GM12864 (cell line): ENCODE measurements around the gene CFAP69.
"Not testable (repeated sequence)": the region's sequence is repeated elsewhere in the genome, so short reads cannot be mapped to it uniquely, and the experiment has no call there.

ENCODE experiments used
- DNase-seq: peaks from one replicate; pipeline ENCODE4 v3.0.0-alpha.2; 2011; ENCODE audit warnings: low read depth
- H3K4me3 ChIP-seq: 2 replicates; pipeline ENCODE4 v1.5.1; 2011; ENCODE audit warnings: mild to moderate bottlenecking, low read depth, low read length, control low read depth
- CTCF ChIP-seq: IDR thresholded peaks from 2 replicates; pipeline ENCODE4 v1.5.1; 2011; ENCODE audit warnings: low read depth, mild to moderate bottlenecking, moderate library complexity, low read length, control low read depth, inconsistent platforms; ENCODE audit errors: missing control alignments

CFAP69 gene

GRCh38 chr7:90326500-90326899, 81.5 kb downstream of the CFAP69 start:
- H3K4me3 ChIP-seq, result no peak overlapping the region
- no peak for DNase-seq
- no peak for TF ChIP-seq CTCF

- no peak for DNase-seq
- TF ChIP-seq CTCF, result no peak
These were observed 89.3 kb downstream of the CFAP69 start for GRCh38 chr7:90334193-90334843.

GRCh38 chr7:90334926-90335325, 90.0 kb downstream of the CFAP69 start:
- not testable (repeated sequence) for H3K4me3 ChIP-seq, DNase-seq

More at GRCh38 chr7:90334193-90334843, 89.3 kb downstream of the CFAP69 start:
- no peak overlapping the region for H3K4me3 ChIP-seq

- TF ChIP-seq CTCF, result no peak
- no peak for DNase-seq
- H3K4me3 ChIP-seq, result no peak overlapping the region
These were observed 92.1 kb downstream of the CFAP69 start for GRCh38 chr7:90337106-90337505.

- no peak overlapping the region for H3K4me3 ChIP-seq
These were observed 100.0 kb downstream of the CFAP69 start for GRCh38 chr7:90345016-90345415.

GRCh38 chr7:90345595-90346335, 100.8 kb downstream of the CFAP69 start:
- DNase-seq, result no peak
- peak overlapping the region; percentile 79 for H3K4me3 ChIP-seq
- TF ChIP-seq CTCF, result no peak

More at GRCh38 chr7:90345016-90345415, 100.0 kb downstream of the CFAP69 start:
- DNase-seq, result no peak
- no peak for TF ChIP-seq CTCF

GRCh38 chr7:90346336-90347125, 101.6 kb downstream of the CFAP69 start, which contains the start of gene GTPBP10:
GTPBP10 (plus strand) TSS chr7:90346716; CDS start chr7:90346742, 26 bp downstream.
- peak; percentile 77 for TF ChIP-seq CTCF
- peak; percentile 93 for DNase-seq
- peak within 1 kb of the TSS; percentile 79 for H3K4me3 ChIP-seq
